GDM1 (cell line): ENCODE results near the gene NLN.

ENCODE experiments used
- DNase-seq: peaks from one replicate; lab custom pipeline; 2025; lab: John Stamatoyannopoulos, UW

Gene NLN

DNA sequence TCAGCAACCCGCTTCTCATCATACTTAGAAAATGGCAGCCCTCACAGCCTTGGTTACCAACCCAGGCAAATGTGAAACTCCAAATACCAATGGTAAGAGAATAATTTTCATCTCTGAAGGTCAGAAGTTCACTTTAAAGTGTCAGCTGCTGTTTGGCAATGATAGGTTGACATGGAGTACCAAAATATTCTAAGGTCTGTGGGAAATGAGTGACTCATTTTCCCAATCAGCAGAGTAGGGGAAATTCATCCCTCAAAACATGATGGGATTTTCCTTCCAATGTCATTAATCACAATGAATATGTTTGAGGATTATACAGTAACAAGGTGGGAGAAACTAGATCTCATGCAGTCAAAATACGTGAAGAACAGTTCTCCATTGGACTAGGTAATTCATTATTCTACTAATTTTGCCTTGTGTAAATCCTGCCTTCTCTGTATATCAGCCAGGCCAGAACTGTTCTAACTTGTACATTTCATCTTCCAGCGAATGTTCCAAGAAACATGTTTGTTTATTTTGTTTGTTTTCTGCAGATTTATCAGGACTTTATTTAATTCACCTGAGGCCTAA, 151.3 kb downstream of the NLN start:
- DNase-seq = no peak

GRCh38 chr5:65874241-65874640, 152.2 kb downstream of the NLN start:
- DNase-seq = no peak

GRCh38 chr5:65876496-65876895, 154.5 kb downstream of the NLN start:
- DNase-seq = no peak

DNA sequence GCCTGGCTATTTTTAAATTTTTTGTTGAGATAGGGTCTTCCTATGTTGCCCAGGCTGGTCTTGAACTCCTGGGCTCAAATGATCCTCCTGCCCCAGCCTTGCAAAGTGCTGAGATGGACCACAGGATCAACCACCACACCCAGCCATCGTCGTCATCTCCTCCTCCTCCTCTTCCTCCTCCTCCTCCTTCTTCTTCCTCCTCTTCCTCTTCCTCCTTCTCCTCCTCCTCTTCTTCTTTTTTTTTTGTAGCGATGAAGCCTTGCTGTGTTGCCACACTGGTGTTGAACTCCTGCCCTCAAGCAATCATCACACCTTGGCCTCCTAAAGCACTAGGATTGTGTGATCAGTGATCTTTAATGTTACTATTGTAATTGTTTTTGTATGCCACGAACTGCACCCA, 155.0 kb downstream of the NLN start:
- no peak for DNase-seq
